ENCODE data around the gene GGT1.

The GGT1 gene

DNA sequence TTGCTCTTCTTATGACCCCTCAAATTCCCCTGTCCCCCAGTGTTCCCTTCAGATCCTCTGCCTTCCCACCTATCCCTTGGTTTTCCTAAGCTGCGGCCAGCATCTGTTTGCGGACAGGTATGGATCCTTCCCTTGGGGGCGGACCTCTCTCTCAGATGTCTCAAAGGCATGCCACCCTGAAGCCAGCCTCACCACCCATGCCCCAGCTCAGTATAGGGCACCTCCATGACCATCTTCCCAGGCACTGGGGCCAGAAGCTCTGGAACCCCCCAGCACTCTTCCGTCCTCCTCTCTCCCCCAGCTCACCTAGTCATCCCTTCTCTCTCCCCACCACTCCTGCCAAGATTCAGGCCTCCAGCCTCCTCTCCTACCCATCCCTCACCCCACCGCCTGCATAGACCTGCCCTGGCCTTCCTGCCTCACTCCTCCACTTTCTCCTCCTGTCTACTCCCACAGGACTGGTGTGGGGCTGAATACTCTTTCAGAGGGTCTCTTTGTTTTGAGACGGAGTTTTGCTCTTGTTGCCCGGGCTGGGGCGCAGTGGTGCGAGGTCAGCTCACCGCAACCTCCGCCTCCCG is 12.3 kb upstream of the GGT1 start:
- H3K27ac ChIP-seq (ENCODE audit: extremely low read depth, low read depth, low read length): no peak overlapping the region
- TF ChIP-seq MYNN (tag by site-specific recombination; IDR thresholded peaks at IDR 0.05; ENCODE audit: borderline replicate concordance) (no peak), ZNF184 (tag by site-specific recombination; IDR thresholded peaks at IDR 0.05) (no peak), ZFHX2 (tag by site-specific recombination; conservative IDR thresholded peaks at IDR 0.05) (peak; percentile 51), KLF1 (tag by site-specific recombination; IDR thresholded peaks at IDR 0.05) (no peak), RBAK (tag by site-specific recombination; IDR thresholded peaks at IDR 0.05) (no peak), ZNF560 (tag by site-specific recombination; IDR thresholded peaks at IDR 0.05; ENCODE audit: borderline replicate concordance) (no peak), ZNF404 (tag by site-specific recombination; IDR thresholded peaks at IDR 0.05) (no peak), GLIS2 (tag by site-specific recombination; IDR thresholded peaks at IDR 0.05) (peak; percentile 22; the same call in 1 of the 2 replicates), ZNF518A (tag by site-specific recombination; conservative IDR thresholded peaks at IDR 0.05; ENCODE audit: low read depth) (no peak), ZNF214 (tag by site-specific recombination; IDR thresholded peaks at IDR 0.05; ENCODE audit: borderline replicate concordance) (no peak), SALL2 (tag by site-specific recombination; IDR thresholded peaks at IDR 0.05; ENCODE audit: borderline replicate concordance) (no peak), PRDM6 (tag by site-specific recombination; IDR thresholded peaks at IDR 0.05) (no peak)
- TF ChIP-seq, protein P1, sequence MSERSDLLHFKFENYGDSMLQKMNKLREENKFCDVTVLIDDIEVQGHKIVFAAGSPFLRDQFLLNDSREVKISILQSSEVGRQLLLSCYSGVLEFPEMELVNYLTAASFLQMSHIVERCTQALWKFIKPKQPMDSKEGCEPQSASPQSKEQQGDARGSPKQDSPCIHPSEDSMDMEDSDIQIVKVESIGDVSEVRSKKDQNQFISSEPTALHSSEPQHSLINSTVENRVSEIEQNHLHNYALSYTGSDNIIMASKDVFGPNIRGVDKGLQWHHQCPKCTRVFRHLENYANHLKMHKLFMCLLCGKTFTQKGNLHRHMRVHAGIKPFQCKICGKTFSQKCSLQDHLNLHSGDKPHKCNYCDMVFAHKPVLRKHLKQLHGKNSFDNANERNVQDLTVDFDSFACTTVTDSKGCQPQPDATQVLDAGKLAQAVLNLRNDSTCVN (tag by site-specific recombination; optimal IDR thresholded peaks at IDR 0.05): no peak
- H3K36me3 ChIP-seq (ENCODE audit: control insufficient read depth in 2 of 2, insufficient read depth in 1 of 2, low read length in 2 of 2): peaks cover 0 to 36% of the 10 kb centered on the region in 2 experiments; a peak in 1 of 3 replicates
- no peak overlapping the region for H3K4me3 ChIP-seq (ENCODE audit: low read depth, low read length)
- POLR2A ChIA-PET: no interaction called here
- no peaks in the 10 kb centered on the region for H3K9me3 ChIP-seq (ENCODE audit: control insufficient read depth, insufficient read depth, low read depth, low read length)
- CTCF ChIA-PET: no interaction called here
- H3K4me1 ChIP-seq (ENCODE audit: control insufficient read depth, insufficient read depth, low read length): no peaks in the 10 kb centered on the region

- peaks cover 0 to 29% of the 10 kb centered on the region in 2 experiments; a peak in 1 of 3 replicates for H3K36me3 ChIP-seq (ENCODE audit: control insufficient read depth in 2 of 2, insufficient read depth in 1 of 2, low read length in 2 of 2)
- no peak overlapping the region for H3K4me3 ChIP-seq (ENCODE audit: low read depth, low read length)
- no peak overlapping the region for H3K27ac ChIP-seq (ENCODE audit: extremely low read depth, low read depth, low read length)
- ChIA-PET POLR2A (interaction anchor here (0.7 kb wide), 1 partner anchor 53 kb away, joined by 4 read pairs; no protein-coding TSS in a partner anchor), CTCF (no interaction called here)
- H3K4me1 ChIP-seq (ENCODE audit: control insufficient read depth, insufficient read depth, low read length): no peaks in the 10 kb centered on the region
- no peaks in the 10 kb centered on the region for H3K9me3 ChIP-seq (ENCODE audit: control insufficient read depth, insufficient read depth, low read depth, low read length)
- TF ChIP-seq ZNF416 (tag by site-specific recombination; IDR thresholded peaks at IDR 0.05) (no peak), ZSCAN4 (tag by site-specific recombination; IDR thresholded peaks at IDR 0.05) (no peak), ZFP3 (tag by site-specific recombination; IDR thresholded peaks at IDR 0.05; ENCODE audit: low read depth) (no peak), ZNF600 (tag by site-specific recombination; IDR thresholded peaks at IDR 0.05) (no peak), ZNF112 (tag by site-specific recombination; IDR thresholded peaks at IDR 0.05) (no peak), SCRT2 (tag by site-specific recombination; IDR thresholded peaks at IDR 0.05) (no peak), ZNF146 (tag by site-specific recombination; IDR thresholded peaks at IDR 0.05) (no peak)
- TF ChIP-seq, protein P2, sequence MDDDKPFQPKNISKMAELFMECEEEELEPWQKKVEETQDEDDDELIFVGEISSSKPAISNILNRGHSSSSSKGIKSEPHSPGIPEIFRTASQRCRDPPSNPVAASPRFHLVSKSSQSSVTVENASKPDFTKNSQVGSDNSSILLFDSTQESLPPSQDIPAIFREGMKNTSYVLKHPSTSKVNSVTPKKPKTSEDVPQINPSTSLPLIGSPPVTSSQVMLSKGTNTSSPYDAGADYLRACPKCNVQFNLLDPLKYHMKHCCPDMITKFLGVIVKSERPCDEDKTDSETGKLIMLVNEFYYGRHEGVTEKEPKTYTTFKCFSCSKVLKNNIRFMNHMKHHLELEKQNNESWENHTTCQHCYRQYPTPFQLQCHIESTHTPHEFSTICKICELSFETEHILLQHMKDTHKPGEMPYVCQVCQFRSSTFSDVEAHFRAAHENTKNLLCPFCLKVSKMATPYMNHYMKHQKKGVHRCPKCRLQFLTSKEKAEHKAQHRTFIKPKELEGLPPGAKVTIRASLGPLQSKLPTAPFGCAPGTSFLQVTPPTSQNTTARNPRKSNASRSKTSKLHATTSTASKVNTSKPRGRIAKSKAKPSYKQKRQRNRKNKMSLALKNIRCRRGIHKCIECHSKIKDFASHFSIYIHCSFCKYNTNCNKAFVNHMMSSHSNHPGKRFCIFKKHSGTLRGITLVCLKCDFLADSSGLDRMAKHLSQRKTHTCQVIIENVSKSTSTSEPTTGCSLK (tag by site-specific recombination; IDR thresholded peaks at IDR 0.05): no peak
Observed at GRCh38 chr22:24591286-24591830, 11.6 kb upstream of the GGT1 start.
